Parathyroid adenoma (tissue), 2 donors: ENCODE results near the gene LCE5A.

Experiments used
- H2AFZ ChIP-seq: fragments of 300-600 bp; sonication (generic); one replicate; pipeline ENCODE4 v1.7.0; 2017; ENCODE audit warnings: antibody characterized with exemption, mild to moderate bottlenecking
- H3K27ac ChIP-seq: fragments of 300-600 bp; sonication (generic); one replicate; pipeline ENCODE4 v1.7.0; 2017
- H3K27me3 ChIP-seq: fragments of 300-600 bp; sonication (generic); one replicate; pipeline ENCODE4 v1.7.0; 2017; ENCODE audit warnings: low read length; ENCODE audit not compliant: control insufficient read depth, insufficient read depth
- H3K36me3 ChIP-seq: fragments of 300-600 bp; sonication (generic); one replicate; pipeline ENCODE4 v1.7.0; 2017; ENCODE audit warnings: low read length; ENCODE audit not compliant: control insufficient read depth, insufficient read depth
- H3K4me1 ChIP-seq: fragments of 300-600 bp; sonication (generic); one replicate; pipeline ENCODE4 v1.7.0; 2017; ENCODE audit warnings: control low read depth
- H3K4me2 ChIP-seq: fragments of 300-600 bp; sonication (generic); one replicate; pipeline ENCODE4 v1.7.0; 2017; ENCODE audit warnings: low read length
- H3K4me3 ChIP-seq: fragments of 300-600 bp; sonication (generic); one replicate; pipeline ENCODE4 v1.7.0; 2017; ENCODE audit warnings: low read depth, low read length
- H3K79me2 ChIP-seq: fragments of 300-600 bp; sonication (generic); one replicate; pipeline ENCODE4 v1.7.0; 2017; ENCODE audit warnings: control low read depth
- H3K9ac ChIP-seq: fragments of 300-600 bp; sonication (generic); one replicate; pipeline ENCODE4 v1.7.0; 2017; ENCODE audit warnings: mild to moderate bottlenecking
- H3K9me3 ChIP-seq: fragments of 300-600 bp; sonication (generic); one replicate; pipeline ENCODE4 v1.7.0; 2017; ENCODE audit warnings: low read length; ENCODE audit not compliant: control insufficient read depth
- TF ChIP-seq, protein P1 (sequence below): fragments of 300-600 bp; sonication (generic); IDR thresholded peaks from one replicate; pipeline ENCODE4 v1.7.0; 2017; ENCODE audit warnings: antibody characterized with exemption, mild to moderate bottlenecking
- donor health status: primary hyperparathyroidism.

The LCE5A gene

DNA sequence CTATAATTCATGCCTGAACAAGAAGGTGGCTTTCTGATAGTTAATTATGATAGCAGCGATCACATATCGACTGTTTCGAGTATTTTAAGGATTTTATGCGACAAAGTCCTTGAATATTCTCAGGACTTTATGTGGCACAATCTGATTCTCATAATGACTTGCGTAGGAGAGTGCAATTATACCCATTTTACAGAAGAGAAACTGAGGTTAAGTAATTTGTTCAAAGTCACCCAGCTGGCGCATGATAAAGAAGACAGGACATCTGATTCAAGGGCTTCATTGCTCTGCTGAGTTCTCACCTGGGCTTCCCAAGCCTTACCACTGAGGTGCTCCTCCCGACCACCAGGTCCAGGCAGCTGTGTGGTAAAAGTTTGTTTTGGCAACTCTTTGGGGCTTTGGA lies 5.5 kb downstream of the LCE5A start:
- Histone ChIP-seq H3K27me3 (no peaks in the 10 kb centered on the region), H2AFZ (no peak overlapping the region), H3K4me1 (no peaks in the 10 kb centered on the region), H3K4me3 (no peak overlapping the region), H3K4me2 (no peak overlapping the region), H3K27ac (no peak overlapping the region), H3K79me2 (no peaks in the 10 kb centered on the region), H3K9ac (no peak overlapping the region), H3K36me3 (no peaks in the 10 kb centered on the region), H3K9me3 (no peaks in the 10 kb centered on the region)
- TF ChIP-seq, protein P1, sequence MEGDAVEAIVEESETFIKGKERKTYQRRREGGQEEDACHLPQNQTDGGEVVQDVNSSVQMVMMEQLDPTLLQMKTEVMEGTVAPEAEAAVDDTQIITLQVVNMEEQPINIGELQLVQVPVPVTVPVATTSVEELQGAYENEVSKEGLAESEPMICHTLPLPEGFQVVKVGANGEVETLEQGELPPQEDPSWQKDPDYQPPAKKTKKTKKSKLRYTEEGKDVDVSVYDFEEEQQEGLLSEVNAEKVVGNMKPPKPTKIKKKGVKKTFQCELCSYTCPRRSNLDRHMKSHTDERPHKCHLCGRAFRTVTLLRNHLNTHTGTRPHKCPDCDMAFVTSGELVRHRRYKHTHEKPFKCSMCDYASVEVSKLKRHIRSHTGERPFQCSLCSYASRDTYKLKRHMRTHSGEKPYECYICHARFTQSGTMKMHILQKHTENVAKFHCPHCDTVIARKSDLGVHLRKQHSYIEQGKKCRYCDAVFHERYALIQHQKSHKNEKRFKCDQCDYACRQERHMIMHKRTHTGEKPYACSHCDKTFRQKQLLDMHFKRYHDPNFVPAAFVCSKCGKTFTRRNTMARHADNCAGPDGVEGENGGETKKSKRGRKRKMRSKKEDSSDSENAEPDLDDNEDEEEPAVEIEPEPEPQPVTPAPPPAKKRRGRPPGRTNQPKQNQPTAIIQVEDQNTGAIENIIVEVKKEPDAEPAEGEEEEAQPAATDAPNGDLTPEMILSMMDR, result no peak

DNA sequence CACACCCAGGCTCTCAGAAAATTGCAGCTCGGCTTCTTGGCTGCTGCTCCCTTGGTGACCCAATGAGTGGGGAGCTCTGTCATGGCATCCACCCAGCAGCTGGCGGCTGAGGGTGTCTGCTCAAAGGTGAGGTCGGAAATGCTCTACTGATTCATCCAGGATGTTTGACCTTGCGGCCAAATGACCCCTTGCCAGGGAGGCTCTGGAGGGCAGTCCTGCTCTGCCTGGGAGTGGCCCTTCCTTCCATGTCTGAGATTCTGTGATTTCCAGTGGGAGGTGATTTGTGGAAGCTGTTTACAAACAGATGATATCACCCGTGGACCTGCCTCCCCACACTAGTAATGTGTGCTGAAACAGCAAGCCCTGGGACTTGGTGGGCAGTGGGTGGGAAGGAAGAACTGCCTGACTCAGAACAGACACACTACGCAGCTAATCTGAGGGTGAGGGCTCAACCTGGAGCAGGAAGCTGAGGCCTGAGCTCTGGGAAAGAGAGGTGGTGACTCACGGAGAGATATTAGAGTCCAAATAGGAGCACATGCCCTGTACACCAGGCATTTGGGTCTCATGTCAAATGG lies 6.7 kb downstream of the LCE5A start:
- Histone ChIP-seq H3K27ac (no peak overlapping the region), H3K9ac (no peak overlapping the region), H3K9me3 (no peaks in the 10 kb centered on the region), H3K27me3 (no peaks in the 10 kb centered on the region), H3K4me1 (no peaks in the 10 kb centered on the region), H3K4me3 (no peak overlapping the region), H2AFZ (no peak overlapping the region), H3K36me3 (no peaks in the 10 kb centered on the region), H3K4me2 (no peak overlapping the region), H3K79me2 (no peaks in the 10 kb centered on the region)
- TF ChIP-seq, protein P1, result no peak

DNA sequence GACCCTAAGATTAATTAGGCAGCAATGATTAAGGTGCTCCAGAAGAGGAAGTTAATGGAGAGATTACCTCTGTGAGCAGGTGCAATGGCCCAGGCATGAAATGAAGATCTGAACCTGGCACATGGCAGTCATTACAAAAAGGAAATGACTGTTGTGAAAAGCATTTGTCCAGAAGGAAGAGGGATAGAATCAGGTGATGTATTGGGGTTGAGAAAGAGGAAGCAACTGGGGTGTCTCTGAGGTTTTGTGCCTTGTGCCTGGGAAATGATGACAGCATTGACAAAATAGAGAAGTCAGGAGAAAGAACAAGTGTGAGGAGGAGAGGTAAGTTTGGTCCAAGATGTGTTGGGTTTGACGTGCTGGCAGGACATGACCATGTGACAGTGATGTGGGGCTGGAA lies 9.2 kb downstream of the LCE5A start:
- Histone ChIP-seq H3K27me3 (no peaks in the 10 kb centered on the region), H3K9ac (no peak overlapping the region), H3K36me3 (no peaks in the 10 kb centered on the region), H3K9me3 (no peaks in the 10 kb centered on the region), H3K27ac (no peak overlapping the region), H3K4me1 (no peaks in the 10 kb centered on the region), H3K79me2 (no peaks in the 10 kb centered on the region), H3K4me2 (no peak overlapping the region), H3K4me3 (no peak overlapping the region), H2AFZ (no peak overlapping the region)
- TF ChIP-seq, protein P1, result no peak

GRCh38 chr1:152520561-152521090 lies 10.0 kb downstream of the LCE5A start:
- TF ChIP-seq, protein P1, result no peak
- no peak overlapping the region for H3K9ac ChIP-seq
- H3K36me3 ChIP-seq, result no peaks in the 10 kb centered on the region
- H3K79me2 ChIP-seq, result no peaks in the 10 kb centered on the region
- H3K4me2 ChIP-seq, result no peak overlapping the region
- no peak overlapping the region for H3K4me3 ChIP-seq
- H3K27me3 ChIP-seq, result no peaks in the 10 kb centered on the region
- no peak overlapping the region for H3K27ac ChIP-seq
- no peaks in the 10 kb centered on the region for H3K9me3 ChIP-seq
- H2AFZ ChIP-seq, result no peak overlapping the region
- H3K4me1 ChIP-seq, result no peaks in the 10 kb centered on the region

GRCh38 chr1:152525080-152525641 lies 14.6 kb downstream of the LCE5A start:
- Histone ChIP-seq H3K4me3 (no peak overlapping the region), H3K36me3 (no peaks in the 10 kb centered on the region), H3K4me1 (no peaks in the 10 kb centered on the region), H2AFZ (no peak overlapping the region), H3K9ac (no peak overlapping the region), H3K27ac (no peak overlapping the region), H3K9me3 (peaks cover 3% of the 10 kb centered on the region), H3K79me2 (no peaks in the 10 kb centered on the region), H3K27me3 (no peaks in the 10 kb centered on the region), H3K4me2 (no peak overlapping the region)
- TF ChIP-seq, protein P1, result no peak
